Upper lobe of left lung (tissue), 6 donors: ENCODE data around the gene EEF1A2. TPM values are rescaled to one million over a fixed set of nuclear protein-coding genes. Genes with fewer than 3 reads are reported as not detected.

Experiments
- ATAC-seq, 2 donors: fragments of 200-7000 bp; cut with Tn5 transposase; one replicate each; pipeline ENCODE4 v1.9.1; 2022; ENCODE audit warnings: mild to moderate bottlenecking in 2 of 2, moderate library complexity in 2 of 2; ENCODE audit not compliant: low FRiP score in 2 of 2
- DNase-seq, 2 donors: peaks; one replicate each; pipeline ENCODE4 v3.0.0-alpha.2; 2019 to 2020
- H3K27ac ChIP-seq, 4 donors: fragments of 200-600 bp; sonication (generic); one replicate each; pipeline ENCODE4 v1.5.1; 2016 to 2019
- H3K27me3 ChIP-seq, 4 donors: fragments of 200-600 bp; sonication (generic); one replicate each; pipeline ENCODE4 v1.5.1; 2017 to 2019
- H3K36me3 ChIP-seq, 4 donors: fragments of 200-600 bp; sonication (generic); one replicate each; pipeline ENCODE4 v1.5.1; 2016 to 2019
- H3K4me1 ChIP-seq, 4 donors: fragments of 200-600 bp; sonication (generic); one replicate each; pipeline ENCODE4 v1.5.1; 2018 to 2019
- H3K4me3 ChIP-seq, 4 donors: fragments of 200-600 bp; sonication (generic); one replicate each; pipeline ENCODE4 v1.5.1; 2017 to 2019; ENCODE audit warnings: mild to moderate bottlenecking in 2 of 4, moderate library complexity in 1 of 4
- H3K9me3 ChIP-seq, 4 donors: fragments of 200-600 bp; sonication (generic); one replicate each; pipeline ENCODE4 v1.5.1; 2018 to 2019
- EP300 ChIP-seq, 4 donors: sonication (generic); formaldehyde crosslinking; IDR thresholded peaks; one replicate each; pipeline ENCODE4 v1.5.1; 2017; ENCODE audit warnings: antibody characterized with exemption in 4 of 4, control low read depth in 2 of 4
- POLR2A ChIP-seq, 4 donors: fragments of 450-650 bp; IDR thresholded peaks; one replicate each; pipeline ENCODE4 v1.5.1; 2016 to 2017; ENCODE audit warnings: antibody characterized with exemption in 4 of 4, mild to moderate bottlenecking in 2 of 4
- POLR2AphosphoS5 ChIP-seq, 2 donors: sonication (generic); formaldehyde crosslinking; IDR thresholded peaks; one replicate each; pipeline ENCODE4 v1.5.1; 2017; ENCODE audit warnings: antibody characterized with exemption in 2 of 2
- WGBS, 2 donors: methylation state at CpG; one replicate each; pipeline ENCODE4 v1.1.5; 2017 to 2018; 5-methylcytosine and 5-hydroxymethylcytosine counted together
- total RNA-seq, 6 donors: library from RNA; depleted of rRNA in 4 of 6; stranded (reverse); fragments of >200 nt in 4 of 6; gene quantifications; one replicate each; pipeline versions ENCODE4 v1.1.0 to v1.2.1, GENCODE V29; 2016 to 2021
- TF ChIP-seq, protein P1 (sequence below), 6 experiments: fragments of 450-650 bp in 4 of 6; fragments of 200-600 bp in 2 of 6; sonication (generic) in 2 of 6; IDR thresholded peaks; one replicate each; pipeline ENCODE4 v1.5.1; 2016 to 2019; ENCODE audit warnings: antibody characterized with exemption in 6 of 6
- donor health status: DM: no; HTN: no; CAD: no; lungs with moderate emphysema.
- donor health status: DM: no; HTN: yes; CAD: no; lungs with severe emphysema.

EEF1A2 gene
- total RNA-seq, 6 donors from 2014 or later, result 0.61 to 1.6 (median 1.1) TPM; not detected in 2

DNA sequence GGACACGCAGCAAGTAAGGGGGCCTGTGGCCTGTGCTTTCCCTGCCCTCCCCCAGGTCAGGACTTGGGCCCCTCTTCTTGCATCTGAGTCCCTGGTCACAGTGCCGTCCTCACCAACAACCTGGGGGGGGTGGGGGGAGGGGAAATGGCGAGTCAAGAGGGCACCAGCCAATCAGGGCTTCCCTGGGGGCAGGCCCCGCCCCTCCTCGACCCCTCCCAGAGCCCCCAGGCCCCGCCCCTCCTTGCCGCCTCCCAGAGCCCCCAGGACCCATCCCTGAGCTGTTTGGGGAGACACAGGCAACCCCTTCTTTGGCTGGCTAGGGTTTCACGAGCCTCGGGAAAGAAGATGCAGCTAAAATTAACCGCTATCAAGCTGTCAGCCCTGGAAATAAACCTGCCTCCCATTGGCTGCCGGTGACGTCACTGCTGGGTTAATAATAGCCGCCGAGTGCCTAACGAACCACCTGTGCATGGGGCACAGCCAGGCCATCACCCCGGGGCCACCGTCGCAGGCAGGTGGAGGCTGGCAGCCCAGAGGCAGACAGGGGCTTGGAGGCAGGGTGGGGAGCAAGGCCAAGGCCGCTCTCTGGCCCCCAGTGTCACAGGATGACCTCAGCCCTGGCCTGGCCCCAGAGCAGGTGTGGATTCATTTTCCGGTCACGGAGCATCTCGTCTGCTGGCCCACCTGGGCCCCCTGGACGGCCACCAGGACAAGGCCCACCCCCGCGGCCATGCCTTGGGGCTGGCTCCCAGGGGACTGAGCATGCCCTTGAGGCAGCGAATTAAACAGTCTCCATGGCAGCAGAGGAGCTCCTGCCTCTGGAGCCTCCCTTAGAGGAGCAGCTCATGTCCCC, 3.2 kb upstream of the EEF1A2 start:
- peaks cover 0 to 10% (median 3%) of the 10 kb centered on the region in 4 donors for H3K9me3 ChIP-seq
- peaks cover 14 to 25% (median 14%) of the 10 kb centered on the region in 4 donors for H3K4me1 ChIP-seq
- no peaks in the 10 kb centered on the region for H3K36me3 ChIP-seq
- TF ChIP-seq POLR2AphosphoS5 (IDR thresholded peaks at IDR 0.05), result no peak
- WGBS, 2 donors, result 26% methylated on average over 23 of the region's 26 CpGs; no CpG with 5 or more reads in 1 of the 2 donors
- peaks cover 0 to 38% (median 23%) of the 10 kb centered on the region in 4 donors for H3K27me3 ChIP-seq
- DNase-seq (peak in 1 of 2 donors; percentile 68), ATAC-seq (peak in 1 of 2 donors; percentile 14)
- H3K4me3 ChIP-seq, result no peak overlapping the region
- H3K27ac ChIP-seq, result no peak overlapping the region

DNA sequence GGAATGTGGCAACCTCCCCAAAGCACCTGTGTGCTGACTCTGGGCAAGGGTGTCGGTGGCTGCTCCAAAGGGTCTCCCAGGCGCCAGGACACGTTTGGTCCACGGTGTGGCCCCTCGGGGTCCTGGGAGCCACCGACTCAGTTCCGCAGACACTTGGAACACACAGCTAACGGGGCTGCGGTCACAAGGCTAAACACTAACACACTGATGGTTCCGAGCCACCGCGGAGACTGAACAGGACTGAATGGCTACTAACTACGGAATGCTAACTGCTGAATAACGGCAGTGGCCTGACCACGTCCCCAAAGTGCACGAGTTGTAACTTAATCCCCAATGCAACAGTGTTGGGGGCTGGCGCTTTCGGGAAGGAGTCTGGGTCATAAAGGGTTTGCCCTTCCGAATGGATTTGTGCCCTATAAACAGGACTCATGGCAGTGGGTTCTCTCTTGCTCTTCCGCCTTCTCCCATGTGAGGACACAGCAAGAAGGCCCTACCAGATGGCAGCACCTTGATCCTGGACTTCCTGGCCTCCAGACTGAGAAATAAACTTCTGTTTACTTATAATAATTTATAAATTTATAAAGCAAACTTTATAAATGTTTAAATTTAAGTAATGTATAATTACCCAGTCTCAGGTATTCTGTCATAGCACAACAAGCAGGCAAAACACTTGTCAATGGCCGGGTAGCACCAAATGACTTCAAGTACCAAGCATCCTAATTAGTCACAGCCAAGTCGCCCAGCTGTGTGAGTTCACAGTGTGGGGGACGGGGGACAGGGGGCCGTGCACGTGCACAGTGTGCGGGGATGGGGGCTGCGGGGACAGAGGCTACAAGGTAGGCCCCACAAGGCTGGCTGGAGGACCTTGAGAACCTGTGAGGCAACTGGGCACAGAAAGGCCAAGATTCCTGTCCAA, 2.3 kb upstream of the EEF1A2 start:
- H3K27ac ChIP-seq, result no peak overlapping the region
- H3K9me3 ChIP-seq, result peaks cover 0 to 10% (median 3%) of the 10 kb centered on the region in 4 donors
- H3K27me3 ChIP-seq, result peaks cover 0 to 43% (median 24%) of the 10 kb centered on the region in 4 donors
- H3K36me3 ChIP-seq, result no peaks in the 10 kb centered on the region
- DNase-seq (no peak), ATAC-seq (no peak)
- WGBS, 2 donors, result 73 to 86% methylated on average over 17 to 27 of the region's 27 CpGs
- TF ChIP-seq, protein P1, sequence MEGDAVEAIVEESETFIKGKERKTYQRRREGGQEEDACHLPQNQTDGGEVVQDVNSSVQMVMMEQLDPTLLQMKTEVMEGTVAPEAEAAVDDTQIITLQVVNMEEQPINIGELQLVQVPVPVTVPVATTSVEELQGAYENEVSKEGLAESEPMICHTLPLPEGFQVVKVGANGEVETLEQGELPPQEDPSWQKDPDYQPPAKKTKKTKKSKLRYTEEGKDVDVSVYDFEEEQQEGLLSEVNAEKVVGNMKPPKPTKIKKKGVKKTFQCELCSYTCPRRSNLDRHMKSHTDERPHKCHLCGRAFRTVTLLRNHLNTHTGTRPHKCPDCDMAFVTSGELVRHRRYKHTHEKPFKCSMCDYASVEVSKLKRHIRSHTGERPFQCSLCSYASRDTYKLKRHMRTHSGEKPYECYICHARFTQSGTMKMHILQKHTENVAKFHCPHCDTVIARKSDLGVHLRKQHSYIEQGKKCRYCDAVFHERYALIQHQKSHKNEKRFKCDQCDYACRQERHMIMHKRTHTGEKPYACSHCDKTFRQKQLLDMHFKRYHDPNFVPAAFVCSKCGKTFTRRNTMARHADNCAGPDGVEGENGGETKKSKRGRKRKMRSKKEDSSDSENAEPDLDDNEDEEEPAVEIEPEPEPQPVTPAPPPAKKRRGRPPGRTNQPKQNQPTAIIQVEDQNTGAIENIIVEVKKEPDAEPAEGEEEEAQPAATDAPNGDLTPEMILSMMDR (IDR thresholded peaks at IDR 0.05), result no peak
- no peak for TF ChIP-seq EP300 (IDR thresholded peaks at IDR 0.05)
- peaks cover 18 to 33% (median 19%) of the 10 kb centered on the region in 4 donors for H3K4me1 ChIP-seq
- no peak overlapping the region for H3K4me3 ChIP-seq

DNA sequence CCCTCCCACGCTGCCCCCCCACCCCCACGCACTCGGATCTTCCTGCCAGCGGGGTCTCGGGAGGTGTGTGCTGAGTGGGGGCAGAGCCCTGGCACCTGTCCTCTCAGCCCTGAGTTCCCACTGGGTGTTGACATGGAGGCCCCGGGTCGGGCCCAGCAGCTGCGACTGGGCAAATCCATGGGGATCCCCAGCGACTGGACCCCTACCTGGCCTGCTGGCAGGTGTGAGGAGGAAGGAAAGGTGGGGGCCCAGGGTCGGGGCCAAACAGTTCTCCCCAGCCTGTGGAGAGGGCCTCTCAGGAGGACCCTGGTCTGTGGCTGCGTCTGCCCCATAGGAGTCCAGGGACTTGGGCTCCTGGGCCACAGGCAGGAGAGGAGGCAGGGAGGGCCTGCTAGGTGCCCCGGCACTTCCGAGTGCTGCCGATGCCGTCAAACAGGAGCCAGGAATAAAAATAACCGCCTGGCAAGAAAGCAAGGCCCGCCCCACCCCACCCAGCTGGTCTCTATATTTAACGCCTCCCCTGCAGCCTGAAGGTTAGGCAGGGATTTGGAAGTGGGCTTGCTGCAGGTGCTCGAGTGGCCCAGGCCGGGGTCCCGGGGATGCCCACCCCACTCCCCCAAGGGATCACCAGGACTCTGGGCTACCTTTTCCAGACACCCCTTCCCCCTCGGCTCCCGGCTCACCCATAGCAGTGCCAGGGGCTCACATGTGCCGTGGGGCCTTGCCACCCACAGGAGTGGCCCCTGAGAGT, 1.4 kb upstream of the EEF1A2 start:
- TF ChIP-seq, protein P1 (IDR thresholded peaks at IDR 0.05), result no peak
- TF ChIP-seq POLR2A (IDR thresholded peaks at IDR 0.05) (no peak), POLR2AphosphoS5 (IDR thresholded peaks at IDR 0.05) (no peak), EP300 (IDR thresholded peaks at IDR 0.05) (no peak)
- Histone ChIP-seq H3K27ac (no peak overlapping the region), H3K9me3 (peaks cover 0 to 10% (median 3%) of the 10 kb centered on the region in 4 donors), H3K4me3 (no peak overlapping the region), H3K36me3 (no peaks in the 10 kb centered on the region), H3K4me1 (peaks cover 21 to 37% (median 23%) of the 10 kb centered on the region in 4 donors), H3K27me3 (peaks cover 0 to 43% (median 24%) of the 10 kb centered on the region in 4 donors)
- WGBS, 2 donors, result 74 to 83% methylated on average over 14 to 24 of the region's 24 CpGs
- ATAC-seq (no peak), DNase-seq (peak in 1 of 2 donors; percentile 63)

- TF ChIP-seq, protein P1 (IDR thresholded peaks at IDR 0.05), result no peak
- TF ChIP-seq EP300 (IDR thresholded peaks at IDR 0.05) (no peak), POLR2AphosphoS5 (IDR thresholded peaks at IDR 0.05) (no peak), POLR2A (IDR thresholded peaks at IDR 0.05) (no peak)
- Histone ChIP-seq H3K4me1 (peaks cover 21 to 37% (median 23%) of the 10 kb centered on the region in 4 donors), H3K36me3 (no peaks in the 10 kb centered on the region), H3K4me3 (peak overlapping the region in 3 of 4 donors; percentile 36 to 49 (median 47)), H3K9me3 (peaks cover 0 to 1% (median under 1%) of the 10 kb centered on the region in 4 donors), H3K27me3 (peaks cover 0 to 43% (median 24%) of the 10 kb centered on the region in 4 donors), H3K27ac (no peak overlapping the region)
- ATAC-seq (no peak), DNase-seq (peak in 1 of 2 donors; percentile 74)
- 16 to 50% methylated on average over 1 to 35 of the region's 48 CpGs for WGBS, 2 donors
Measured at GRCh38 chr20:63499338-63499969, 571 bp upstream of the EEF1A2 start.
